ENCODE measurements around the gene HCRTR1.

HCRTR1 gene

DNA sequence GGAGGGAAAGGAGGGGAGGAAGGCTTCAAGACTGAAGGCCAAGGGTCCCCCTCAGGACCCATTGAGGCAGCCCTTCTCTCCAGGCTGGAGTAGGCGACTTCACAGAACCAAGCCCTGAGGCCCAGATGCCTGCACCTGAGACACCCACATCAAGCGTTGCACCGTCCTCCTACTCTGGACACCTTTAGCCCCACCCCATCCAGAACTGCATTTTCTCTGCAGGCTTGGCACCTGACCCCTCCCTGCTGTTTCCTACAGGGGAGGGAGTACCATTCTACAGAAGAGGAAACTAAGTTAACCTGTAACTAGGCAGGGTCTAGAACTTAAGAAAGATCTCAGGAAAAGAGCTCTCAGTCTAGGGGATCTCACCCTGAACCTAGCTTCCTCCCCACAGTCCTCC, 15.2 kb downstream of the HCRTR1 start:
- H3K9ac ChIP-seq (ENCODE audit: low read depth, low read length), result no peak overlapping the region
- no peak overlapping the region for H3K27ac ChIP-seq (ENCODE audit: low read depth, low read length)

GRCh38 chr1:31633117-31633516, 15.6 kb downstream of the HCRTR1 start:
- Histone ChIP-seq H3K9me3 (ENCODE audit: insufficient read depth, low read depth, low read length) (no peaks in the 10 kb centered on the region), H3K4me3 (ENCODE audit: low read length) (no peak overlapping the region), H3K27me3 (ENCODE audit: insufficient read depth, low read length) (no peaks in the 10 kb centered on the region), H3K9ac (ENCODE audit: low read depth, low read length) (no peak overlapping the region), H3K27ac (ENCODE audit: low read depth, low read length) (no peak overlapping the region), H3K36me3 (ENCODE audit: insufficient read depth, low read length) (peaks cover 46% of the 10 kb centered on the region), H3K4me1 (ENCODE audit: insufficient read depth, low read length) (no peaks in the 10 kb centered on the region)
- WGBS, result 76% methylated on average over 4 of the region's 4 CpGs

More for the DNA sequence above, 15.2 kb downstream of the HCRTR1 start:
- Histone ChIP-seq H3K9me3 (ENCODE audit: insufficient read depth, low read depth, low read length) (no peaks in the 10 kb centered on the region), H3K27me3 (ENCODE audit: insufficient read depth, low read length) (no peaks in the 10 kb centered on the region), H3K36me3 (ENCODE audit: insufficient read depth, low read length) (peaks cover 49% of the 10 kb centered on the region), H3K4me3 (ENCODE audit: low read length) (no peak overlapping the region), H3K4me1 (ENCODE audit: insufficient read depth, low read length) (no peaks in the 10 kb centered on the region)
- WGBS, result 87% methylated on average over 3 of the region's 3 CpGs

- Histone ChIP-seq H3K9ac (ENCODE audit: low read depth, low read length) (no peak overlapping the region), H3K27ac (ENCODE audit: low read depth, low read length) (no peak overlapping the region), H3K36me3 (ENCODE audit: insufficient read depth, low read length) (peaks cover 3% of the 10 kb centered on the region; the same call in 1 of the 2 replicates), H3K27me3 (ENCODE audit: insufficient read depth, low read length) (no peaks in the 10 kb centered on the region), H3K9me3 (ENCODE audit: insufficient read depth, low read depth, low read length) (no peaks in the 10 kb centered on the region), H3K4me3 (ENCODE audit: low read length) (no peak overlapping the region), H3K4me1 (ENCODE audit: insufficient read depth, low read length) (peaks cover 11% of the 10 kb centered on the region; the same call in 1 of the 2 replicates)
- WGBS, result 91% methylated on average over 5 of the region's 5 CpGs
These were observed 20.6 kb downstream of the HCRTR1 start for GRCh38 chr1:31637915-31638673.

DNA sequence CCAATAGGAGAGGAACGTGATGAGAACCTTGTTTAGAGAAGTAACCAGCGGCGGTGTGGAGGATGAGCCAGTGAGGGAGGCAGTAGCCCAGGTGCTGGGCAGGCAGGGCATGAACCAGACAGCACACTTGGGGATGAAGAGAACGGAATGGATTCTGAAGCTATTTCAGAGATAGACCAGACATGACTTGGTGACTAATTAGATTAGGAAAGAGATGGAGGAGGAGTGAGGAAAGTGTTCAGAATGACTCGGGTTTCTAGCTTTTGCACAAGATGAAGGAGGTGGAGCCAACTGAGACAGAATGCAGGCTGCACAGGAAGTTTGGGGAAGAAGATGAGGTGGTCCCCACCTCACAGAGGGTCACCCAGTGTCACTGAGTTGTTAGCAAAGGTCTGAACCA, 22.1 kb downstream of the HCRTR1 start:
- Histone ChIP-seq H3K9me3 (ENCODE audit: insufficient read depth, low read depth, low read length) (no peaks in the 10 kb centered on the region), H3K4me1 (ENCODE audit: insufficient read depth, low read length) (peaks cover 17% of the 10 kb centered on the region; the same call in 1 of the 2 replicates), H3K27ac (ENCODE audit: low read depth, low read length) (no peak overlapping the region), H3K4me3 (ENCODE audit: low read length) (no peak overlapping the region), H3K27me3 (ENCODE audit: insufficient read depth, low read length) (no peaks in the 10 kb centered on the region), H3K9ac (ENCODE audit: low read depth, low read length) (no peak overlapping the region), H3K36me3 (ENCODE audit: insufficient read depth, low read length) (peaks cover 3% of the 10 kb centered on the region; the same call in 1 of the 2 replicates)
- 84% methylated on average over 5 of the region's 5 CpGs for WGBS

DNA sequence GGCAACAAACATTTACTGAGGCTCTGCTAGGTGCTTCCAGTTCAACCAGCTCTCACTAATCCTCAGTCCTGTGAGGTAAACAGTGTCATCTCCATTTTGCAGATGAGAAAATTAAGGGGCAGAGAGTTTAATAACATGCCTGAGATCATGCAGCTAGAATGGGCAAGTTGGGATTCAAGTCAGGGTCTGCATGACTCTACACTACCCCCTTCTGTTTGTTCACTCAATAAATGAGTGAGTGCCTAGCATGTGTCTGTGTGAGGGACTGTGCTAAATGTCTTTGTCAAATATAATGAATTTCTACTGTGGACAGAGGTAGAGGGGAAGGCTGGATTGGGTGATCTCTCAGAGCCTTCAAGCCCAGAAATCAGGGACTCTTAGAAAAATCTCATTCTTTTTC, 22.7 kb downstream of the HCRTR1 start:
- peaks cover 17% of the 10 kb centered on the region; the same call in 1 of the 2 replicates for H3K4me1 ChIP-seq (ENCODE audit: insufficient read depth, low read length)
- H3K4me3 ChIP-seq (ENCODE audit: low read length), result no peak overlapping the region
- no peaks in the 10 kb centered on the region for H3K27me3 ChIP-seq (ENCODE audit: insufficient read depth, low read length)
- no peaks in the 10 kb centered on the region for H3K36me3 ChIP-seq (ENCODE audit: insufficient read depth, low read length)
- H3K27ac ChIP-seq (ENCODE audit: low read depth, low read length), result no peak overlapping the region
- no peaks in the 10 kb centered on the region for H3K9me3 ChIP-seq (ENCODE audit: insufficient read depth, low read depth, low read length)
- H3K9ac ChIP-seq (ENCODE audit: low read depth, low read length), result no peak overlapping the region; the same call in 1 of the 2 replicates

DNA sequence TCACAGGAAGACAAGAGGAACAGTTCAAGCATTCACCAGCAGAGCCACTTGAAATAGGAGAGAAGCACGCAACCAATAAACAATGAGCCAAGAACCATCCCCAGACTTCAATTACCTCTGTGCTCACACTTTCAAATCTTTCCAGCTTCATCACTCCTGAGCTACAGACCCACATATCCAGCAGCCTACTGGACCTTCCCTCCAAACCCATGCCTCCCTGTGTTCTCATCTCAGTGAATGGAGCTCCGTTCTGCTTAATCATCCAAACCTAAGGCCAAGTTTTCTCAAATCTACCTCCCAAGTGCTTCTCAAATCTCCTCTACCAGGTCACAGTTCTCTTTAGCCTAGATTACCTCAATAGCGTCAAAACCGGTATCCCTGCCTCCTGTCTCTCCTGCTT, 23.5 kb downstream of the HCRTR1 start:
- H3K9ac ChIP-seq (ENCODE audit: low read depth, low read length), result no peak overlapping the region
- no peaks in the 10 kb centered on the region for H3K27me3 ChIP-seq (ENCODE audit: insufficient read depth, low read length)
- 92% methylated on average over 4 of the region's 4 CpGs for WGBS
- H3K4me1 ChIP-seq (ENCODE audit: insufficient read depth, low read length), result peaks cover 22% of the 10 kb centered on the region; the same call in 1 of the 2 replicates
- H3K4me3 ChIP-seq (ENCODE audit: low read length), result no peak overlapping the region
- no peaks in the 10 kb centered on the region for H3K9me3 ChIP-seq (ENCODE audit: insufficient read depth, low read depth, low read length)
- H3K27ac ChIP-seq (ENCODE audit: low read depth, low read length), result no peak overlapping the region
- H3K36me3 ChIP-seq (ENCODE audit: insufficient read depth, low read length), result no peaks in the 10 kb centered on the region

DNA sequence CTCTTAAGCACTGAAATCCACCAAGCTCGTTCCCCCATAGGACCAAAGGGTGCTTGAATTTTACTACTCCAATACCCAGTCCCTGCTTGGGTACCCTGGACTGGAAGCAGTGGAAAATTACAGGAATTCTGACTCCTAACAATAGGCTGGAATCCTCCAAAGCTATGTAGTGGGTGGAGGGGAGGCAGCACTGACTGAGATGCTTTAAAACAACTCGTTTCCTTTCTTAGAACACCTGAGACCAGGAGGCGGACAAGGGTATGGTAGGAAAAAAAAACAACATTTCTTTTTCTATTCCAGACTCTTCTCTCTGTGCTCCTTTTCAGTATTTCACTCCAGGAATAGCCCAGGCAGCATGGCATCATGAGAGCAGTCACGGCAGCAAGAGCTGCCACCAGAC, 24.9 kb downstream of the HCRTR1 start:
- Histone ChIP-seq H3K9ac (ENCODE audit: low read depth, low read length) (no peak overlapping the region; the same call in 1 of the 2 replicates), H3K27ac (ENCODE audit: low read depth, low read length) (no peak overlapping the region; the same call in 1 of the 2 replicates), H3K9me3 (ENCODE audit: insufficient read depth, low read depth, low read length) (no peaks in the 10 kb centered on the region), H3K4me3 (ENCODE audit: low read length) (no peak overlapping the region; the same call in 1 of the 2 replicates), H3K4me1 (ENCODE audit: insufficient read depth, low read length) (peaks cover 22% of the 10 kb centered on the region; the same call in 1 of the 2 replicates), H3K36me3 (ENCODE audit: insufficient read depth, low read length) (no peaks in the 10 kb centered on the region), H3K27me3 (ENCODE audit: insufficient read depth, low read length) (no peaks in the 10 kb centered on the region)
- WGBS, result 97% methylated on average over 3 of the region's 4 CpGs

DNA sequence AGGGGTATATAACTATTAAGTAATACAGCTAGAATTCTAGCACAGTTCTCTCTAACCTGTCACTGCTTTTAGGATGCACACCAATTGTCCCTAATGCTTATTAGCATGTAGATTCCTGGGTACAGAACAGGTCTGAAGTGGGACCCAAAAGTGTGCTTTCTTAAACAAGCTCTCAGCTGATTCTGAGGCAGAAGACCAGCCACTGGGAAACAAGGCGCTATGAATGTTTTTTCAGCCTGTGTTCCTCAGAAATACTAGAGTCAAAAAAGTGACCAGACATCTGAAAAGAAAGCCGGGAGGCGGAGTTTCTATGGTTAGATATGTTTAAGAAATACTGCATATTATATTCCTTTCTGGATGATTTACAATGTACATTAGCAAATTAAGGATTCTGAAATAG, 25.4 kb downstream of the HCRTR1 start:
- Histone ChIP-seq H3K4me3 (ENCODE audit: low read length) (no peak overlapping the region), H3K27ac (ENCODE audit: low read depth, low read length) (no peak overlapping the region; the same call in 1 of the 2 replicates), H3K27me3 (ENCODE audit: insufficient read depth, low read length) (no peaks in the 10 kb centered on the region), H3K9ac (ENCODE audit: low read depth, low read length) (no peak overlapping the region; the same call in 1 of the 2 replicates), H3K36me3 (ENCODE audit: insufficient read depth, low read length) (no peaks in the 10 kb centered on the region), H3K4me1 (ENCODE audit: insufficient read depth, low read length) (peaks cover 22% of the 10 kb centered on the region; the same call in 1 of the 2 replicates), H3K9me3 (ENCODE audit: insufficient read depth, low read depth, low read length) (no peaks in the 10 kb centered on the region)
- 91% methylated on average over 3 of the region's 3 CpGs for WGBS

DNA sequence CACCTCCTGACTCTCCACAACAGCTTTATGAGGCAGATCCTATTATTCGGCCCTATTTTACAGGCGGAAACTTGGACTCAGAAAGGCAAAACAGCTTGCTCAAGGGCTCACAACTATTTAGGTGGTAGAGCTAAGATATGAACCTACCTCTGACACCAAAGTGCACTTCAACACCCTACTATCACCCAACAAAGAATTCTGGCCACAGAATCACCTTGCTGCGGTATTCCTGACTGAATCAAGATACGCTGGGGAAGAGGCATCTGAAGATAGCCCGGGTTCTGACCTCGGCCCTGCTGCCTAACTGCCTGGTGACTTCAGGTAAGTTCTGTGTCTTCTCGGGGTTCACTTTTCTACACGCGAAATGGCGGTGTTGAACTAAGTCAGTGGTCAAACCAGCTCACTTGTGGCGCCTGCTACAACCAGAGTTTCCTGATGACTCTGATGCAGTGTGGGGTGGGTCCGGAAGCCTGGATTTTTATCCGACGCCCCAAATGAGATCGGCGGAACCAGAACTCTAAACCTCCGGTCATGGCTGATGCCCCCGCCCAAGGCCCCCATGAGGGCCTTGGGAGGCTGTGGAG, 26.6 kb downstream of the HCRTR1 start:
- Histone ChIP-seq H3K4me3 (ENCODE audit: low read length) (peak overlapping the region; percentile 89), H3K36me3 (ENCODE audit: insufficient read depth, low read length) (no peaks in the 10 kb centered on the region), H3K9me3 (ENCODE audit: insufficient read depth, low read depth, low read length) (no peaks in the 10 kb centered on the region), H3K9ac (ENCODE audit: low read depth, low read length) (peak overlapping the region; percentile 95), H3K27me3 (ENCODE audit: insufficient read depth, low read length) (no peaks in the 10 kb centered on the region), H3K27ac (ENCODE audit: low read depth, low read length) (peak overlapping the region; percentile 97), H3K4me1 (ENCODE audit: insufficient read depth, low read length) (peaks cover 22% of the 10 kb centered on the region; the same call in 1 of the 2 replicates)
- 11% methylated on average over 18 of the region's 18 CpGs for WGBS

- Histone ChIP-seq H3K27ac (ENCODE audit: low read depth, low read length) (peak within 1 kb of the TSS; percentile 97), H3K9me3 (ENCODE audit: insufficient read depth, low read depth, low read length) (no peaks in the 10 kb centered on the region), H3K4me3 (ENCODE audit: low read length) (peak within 1 kb of the TSS; percentile 89), H3K4me1 (ENCODE audit: insufficient read depth, low read length) (peaks cover 22% of the 10 kb centered on the region; the same call in 1 of the 2 replicates), H3K9ac (ENCODE audit: low read depth, low read length) (peak within 1 kb of the TSS; percentile 95), H3K36me3 (ENCODE audit: insufficient read depth, low read length) (no peaks in the 10 kb centered on the region), H3K27me3 (ENCODE audit: insufficient read depth, low read length) (no peaks in the 10 kb centered on the region)
- under 1% methylated on average over 56 of the region's 56 CpGs for WGBS
These were observed 27.2 kb downstream of the HCRTR1 start, which contains the start of gene PEF1 for GRCh38 chr1:31644560-31645273. TSS of gene PEF1 (minus strand) at chr1:31644876. CDS start at chr1:31644864, 12 bp downstream.

GRCh38 chr1:31645274-31645568, 27.7 kb downstream of the HCRTR1 start:
- H3K27me3 ChIP-seq (ENCODE audit: insufficient read depth, low read length), result no peaks in the 10 kb centered on the region
- H3K9me3 ChIP-seq (ENCODE audit: insufficient read depth, low read depth, low read length), result no peaks in the 10 kb centered on the region
- no peaks in the 10 kb centered on the region for H3K36me3 ChIP-seq (ENCODE audit: insufficient read depth, low read length)
- H3K4me3 ChIP-seq (ENCODE audit: low read length), result peak overlapping the region; percentile 89
- peak overlapping the region; percentile 97; the same call in 1 of the 2 replicates for H3K27ac ChIP-seq (ENCODE audit: low read depth, low read length)
- peak overlapping the region; percentile 95 for H3K9ac ChIP-seq (ENCODE audit: low read depth, low read length)
- H3K4me1 ChIP-seq (ENCODE audit: insufficient read depth, low read length), result peaks cover 22% of the 10 kb centered on the region; the same call in 1 of the 2 replicates
- WGBS, result 1% methylated on average over 11 of the region's 11 CpGs
